ENCODE results near the gene ZNF483.

GRCh38 chr9:111582888-111583287, 57.9 kb downstream of the ZNF483 start:
- TF ChIP-seq, protein P1, sequence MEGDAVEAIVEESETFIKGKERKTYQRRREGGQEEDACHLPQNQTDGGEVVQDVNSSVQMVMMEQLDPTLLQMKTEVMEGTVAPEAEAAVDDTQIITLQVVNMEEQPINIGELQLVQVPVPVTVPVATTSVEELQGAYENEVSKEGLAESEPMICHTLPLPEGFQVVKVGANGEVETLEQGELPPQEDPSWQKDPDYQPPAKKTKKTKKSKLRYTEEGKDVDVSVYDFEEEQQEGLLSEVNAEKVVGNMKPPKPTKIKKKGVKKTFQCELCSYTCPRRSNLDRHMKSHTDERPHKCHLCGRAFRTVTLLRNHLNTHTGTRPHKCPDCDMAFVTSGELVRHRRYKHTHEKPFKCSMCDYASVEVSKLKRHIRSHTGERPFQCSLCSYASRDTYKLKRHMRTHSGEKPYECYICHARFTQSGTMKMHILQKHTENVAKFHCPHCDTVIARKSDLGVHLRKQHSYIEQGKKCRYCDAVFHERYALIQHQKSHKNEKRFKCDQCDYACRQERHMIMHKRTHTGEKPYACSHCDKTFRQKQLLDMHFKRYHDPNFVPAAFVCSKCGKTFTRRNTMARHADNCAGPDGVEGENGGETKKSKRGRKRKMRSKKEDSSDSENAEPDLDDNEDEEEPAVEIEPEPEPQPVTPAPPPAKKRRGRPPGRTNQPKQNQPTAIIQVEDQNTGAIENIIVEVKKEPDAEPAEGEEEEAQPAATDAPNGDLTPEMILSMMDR (optimal IDR thresholded peaks at IDR 0.05 in 1 of 3, IDR thresholded peaks at IDR 0.05 in 1 of 3, conservative IDR thresholded peaks at IDR 0.05 in 1 of 3; ENCODE audit: extremely low read depth in 1 of 3, insufficient read depth in 2 of 3, low read length in 3 of 3) = no peak
- no peak for TF ChIP-seq EZH2 (IDR thresholded peaks at IDR 0.05; ENCODE audit: low read length)

Data from keratinocyte (primary cell).